ES-I3 (cell line): ENCODE results near the gene DLG1.
"Not testable (repeated sequence)": the region's sequence is repeated elsewhere in the genome, so short reads cannot be mapped to it uniquely, and the experiment has no call there.

Experiments used
- H3K36me3 ChIP-seq: 2 replicates; pipeline ENCODE4 v1.6.1; 2013; ENCODE audit warnings: mild to moderate bottlenecking, low read length, control low read depth, moderate library complexity; ENCODE audit not compliant: insufficient read depth
- H3K4me1 ChIP-seq: 2 replicates; pipeline ENCODE4 v1.6.1; 2013; ENCODE audit warnings: mild to moderate bottlenecking, control low read depth, low read length; ENCODE audit not compliant: insufficient read depth
- H3K9ac ChIP-seq: 2 replicates; pipeline ENCODE4 v1.6.1; 2013; ENCODE audit warnings: low read depth, mild to moderate bottlenecking, low read length, moderate library complexity
- H3K9me3 ChIP-seq: 2 replicates; pipeline ENCODE4 v1.6.1; 2013; ENCODE audit warnings: mild to moderate bottlenecking, low read length, moderate library complexity; ENCODE audit not compliant: control insufficient read depth, insufficient read depth

The DLG1 gene

DNA sequence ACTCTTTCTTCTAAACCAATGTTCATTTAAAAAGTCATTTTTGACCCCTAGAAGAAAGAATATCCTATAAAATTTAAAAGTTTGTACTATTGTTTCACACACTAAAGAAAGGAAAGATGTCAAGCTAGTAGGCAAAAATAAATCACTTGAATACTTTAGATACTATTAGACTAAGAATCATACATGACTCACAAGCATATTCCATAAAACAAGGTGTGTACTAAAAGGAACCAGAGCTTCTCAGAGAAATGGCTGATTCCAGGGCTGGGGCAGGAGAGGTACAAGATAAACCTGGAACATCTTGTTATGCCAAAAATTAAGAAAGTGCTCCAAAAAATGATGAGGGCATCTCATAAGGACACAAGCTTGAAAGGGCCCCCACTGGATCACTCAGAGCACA is 8.7 kb downstream of the DLG1 start:
- peaks cover 12% of the 10 kb centered on the region for H3K36me3 ChIP-seq
- H3K9me3 ChIP-seq, result no peaks in the 10 kb centered on the region
- H3K4me1 ChIP-seq, result no peaks in the 10 kb centered on the region
- H3K9ac ChIP-seq, result no peak overlapping the region

DNA sequence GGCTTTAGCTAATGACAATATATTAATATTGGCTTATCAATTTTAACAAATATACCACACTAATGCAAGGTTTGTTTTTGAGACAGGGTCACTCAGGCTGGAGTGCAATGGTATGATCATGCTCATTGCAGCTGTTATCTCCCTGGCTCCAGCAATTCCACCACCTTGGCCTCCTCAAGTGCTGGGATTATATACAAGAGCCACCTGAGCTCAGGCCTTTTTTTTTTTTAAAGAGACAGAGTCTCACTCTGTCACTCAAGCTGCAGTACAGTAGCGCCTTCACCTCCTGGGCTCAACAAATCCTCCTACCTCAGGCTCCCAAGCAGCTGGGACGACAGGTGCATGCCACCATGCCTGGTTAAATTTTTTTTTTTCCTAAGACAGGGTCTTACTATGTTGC is 11.7 kb downstream of the DLG1 start:
- Histone ChIP-seq H3K36me3 (peaks cover 14% of the 10 kb centered on the region), H3K4me1 (no peaks in the 10 kb centered on the region), H3K9me3 (no peaks in the 10 kb centered on the region), H3K9ac (no peak overlapping the region)

DNA sequence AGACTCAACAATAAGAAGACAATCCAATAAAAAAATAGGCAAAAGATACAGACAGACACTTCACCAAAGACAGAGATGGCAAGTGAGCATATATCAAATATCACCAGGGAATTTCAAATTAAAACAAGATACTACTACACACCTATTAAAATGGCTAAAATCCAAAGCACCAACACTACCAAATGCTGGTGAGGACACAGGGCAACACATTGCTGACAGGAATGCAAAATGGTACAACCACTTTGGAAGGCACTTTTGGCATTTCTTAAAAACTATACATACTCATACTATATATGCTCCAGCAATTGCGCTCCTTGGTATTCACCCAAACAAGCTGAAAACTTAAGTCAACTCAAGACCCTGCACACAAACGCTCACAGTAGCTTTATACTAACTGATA is 12.9 kb downstream of the DLG1 start:
- peaks cover 14% of the 10 kb centered on the region for H3K36me3 ChIP-seq
- no peaks in the 10 kb centered on the region for H3K4me1 ChIP-seq
- no peak overlapping the region for H3K9ac ChIP-seq
- H3K9me3 ChIP-seq, result no peaks in the 10 kb centered on the region

DNA sequence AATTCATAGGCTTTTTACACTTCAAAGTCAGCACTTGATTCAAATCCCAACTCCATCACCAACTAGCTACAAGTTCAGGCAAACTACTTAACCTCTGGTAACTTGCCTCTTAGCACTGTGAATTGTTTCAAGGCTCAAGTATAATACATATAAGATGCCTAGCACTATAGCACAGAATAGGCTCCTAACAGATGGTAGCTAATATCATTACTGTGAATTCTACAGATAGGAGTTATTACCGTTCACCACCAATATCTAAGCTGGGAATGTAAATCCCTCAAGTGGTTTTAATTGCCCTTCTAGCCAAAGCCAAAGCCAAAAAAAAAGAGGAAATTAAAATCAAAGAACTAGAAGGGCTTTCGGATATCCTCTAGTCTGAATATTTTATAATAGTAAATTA is 15.4 kb downstream of the DLG1 start:
- no peak overlapping the region for H3K9ac ChIP-seq
- peaks cover 11% of the 10 kb centered on the region for H3K36me3 ChIP-seq
- no peaks in the 10 kb centered on the region for H3K4me1 ChIP-seq
- H3K9me3 ChIP-seq, result no peaks in the 10 kb centered on the region

DNA sequence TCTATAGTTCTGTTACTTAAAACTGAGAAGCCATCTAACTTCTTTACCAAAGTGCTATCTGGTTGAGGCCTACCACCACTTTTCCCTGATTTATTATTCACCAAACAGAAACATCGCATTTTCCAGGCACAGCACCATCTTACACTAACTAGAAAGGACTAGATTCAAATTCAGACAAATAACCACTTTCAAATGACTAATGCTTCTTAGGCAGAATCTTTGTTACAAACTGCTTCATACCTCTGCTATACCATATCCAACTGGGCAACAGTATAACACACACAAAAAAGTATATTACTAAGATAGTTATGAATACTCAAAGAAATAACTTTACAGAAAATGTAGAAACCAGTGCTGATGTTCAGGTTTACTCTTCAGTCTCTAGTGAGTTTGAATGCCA is 16.6 kb downstream of the DLG1 start:
- H3K4me1 ChIP-seq, result no peaks in the 10 kb centered on the region
- H3K36me3 ChIP-seq, result peaks cover 10% of the 10 kb centered on the region
- H3K9me3 ChIP-seq, result no peaks in the 10 kb centered on the region
- no peak overlapping the region for H3K9ac ChIP-seq

DNA sequence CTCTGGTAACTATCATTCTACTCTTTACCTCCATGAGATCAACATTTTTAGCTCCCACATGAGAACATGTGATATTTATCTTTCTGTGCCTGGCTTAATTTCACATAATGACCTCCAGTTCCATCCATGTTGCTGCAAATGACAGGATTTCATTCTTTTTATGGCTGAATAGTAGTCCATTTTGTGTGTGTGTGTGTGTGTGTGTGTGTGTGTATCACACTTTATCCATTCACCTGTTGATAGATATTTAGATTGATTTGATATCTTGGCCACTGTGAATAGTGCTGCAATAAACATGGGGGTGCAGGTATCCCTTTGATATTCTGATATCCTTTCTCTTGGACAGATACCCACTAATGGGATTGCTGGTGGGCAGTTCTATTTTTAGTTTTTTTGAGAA is 18.3 kb downstream of the DLG1 start:
- Histone ChIP-seq H3K4me1 (no peaks in the 10 kb centered on the region), H3K36me3 (peaks cover 2% of the 10 kb centered on the region; the same call in 1 of the 2 replicates), H3K9ac (no peak overlapping the region), H3K9me3 (no peaks in the 10 kb centered on the region)

DNA sequence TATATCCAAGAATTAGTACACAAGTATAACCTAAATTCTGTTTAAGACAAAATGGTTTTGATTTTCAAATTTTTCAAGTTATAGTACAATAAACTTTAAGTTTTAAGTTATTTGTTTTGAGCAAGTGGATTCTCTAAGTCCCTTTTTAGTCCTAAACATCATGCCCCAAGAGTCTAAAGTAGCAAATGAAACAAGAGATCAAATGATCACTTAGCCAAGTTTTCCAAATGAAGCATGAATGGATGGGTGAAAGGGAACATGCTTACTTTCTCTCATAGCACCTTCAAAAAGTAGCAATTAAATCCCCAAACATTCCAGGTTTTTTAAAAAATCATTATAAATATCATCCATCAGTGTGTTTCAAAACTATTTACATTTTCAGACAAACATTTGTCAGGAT is 19.5 kb downstream of the DLG1 start:
- Histone ChIP-seq H3K9ac (no peak overlapping the region), H3K9me3 (no peaks in the 10 kb centered on the region), H3K36me3 (peaks cover 2% of the 10 kb centered on the region), H3K4me1 (no peaks in the 10 kb centered on the region)

DNA sequence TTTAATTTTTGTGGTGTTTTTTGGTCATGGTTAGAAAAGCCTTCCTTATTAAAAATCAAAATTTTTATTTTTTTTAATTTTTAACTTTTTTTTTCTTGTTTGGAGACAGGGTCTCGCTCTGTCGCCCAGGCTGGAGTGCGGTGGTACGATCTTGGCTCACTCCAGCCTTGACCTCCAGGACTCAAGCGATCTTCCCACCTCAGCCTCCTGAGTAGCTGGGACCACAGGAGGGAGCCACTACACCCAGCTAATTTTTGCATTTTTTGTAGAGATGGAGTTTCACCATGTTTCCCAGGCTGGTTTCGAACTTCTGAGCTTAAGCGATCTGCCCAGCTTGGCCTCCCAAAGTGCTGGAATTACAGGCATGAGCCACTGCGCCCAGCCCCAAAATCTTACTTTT is 21.6 kb downstream of the DLG1 start:
- H3K4me1 ChIP-seq, H3K9ac ChIP-seq, H3K36me3 ChIP-seq, H3K9me3 ChIP-seq: not testable (repeated sequence)

DNA sequence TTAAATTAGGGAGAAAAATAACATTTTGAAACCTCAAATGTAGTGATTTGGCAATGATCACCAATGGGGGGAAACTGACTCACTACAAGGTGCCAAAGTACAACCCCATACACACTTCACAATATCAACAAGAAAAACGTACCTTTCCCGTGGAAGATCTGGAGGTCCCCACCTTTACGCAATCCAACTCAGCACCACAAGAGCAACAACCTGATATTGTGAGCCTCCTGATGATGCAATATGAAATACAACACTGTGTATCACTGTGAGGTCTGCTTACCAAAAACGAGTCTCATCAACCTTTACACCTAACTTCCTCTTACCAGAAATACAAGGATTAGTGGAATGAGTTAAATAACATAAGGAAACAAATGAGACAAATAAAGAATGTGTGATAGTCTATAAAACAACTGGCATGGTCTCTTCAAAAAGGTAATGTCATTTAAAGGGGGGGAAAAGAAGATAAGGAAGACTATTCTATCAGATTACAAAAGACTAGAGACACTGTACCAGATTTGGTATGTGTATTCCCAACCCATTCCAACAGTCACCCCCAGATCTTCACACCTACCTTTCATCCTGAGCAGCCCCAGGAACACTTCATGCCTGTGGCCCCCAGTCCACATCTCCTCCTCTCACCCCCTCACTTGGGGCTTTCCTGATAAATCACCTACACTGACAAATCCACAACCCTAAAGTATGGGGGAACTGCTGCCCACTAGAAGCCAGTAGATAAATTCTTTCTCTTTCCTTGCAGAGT is 27.7 kb downstream of the DLG1 start:
- Histone ChIP-seq H3K9me3 (no peaks in the 10 kb centered on the region), H3K4me1 (no peaks in the 10 kb centered on the region), H3K36me3 (no peaks in the 10 kb centered on the region; the same call in 1 of the 2 replicates), H3K9ac (no peak overlapping the region)

DNA sequence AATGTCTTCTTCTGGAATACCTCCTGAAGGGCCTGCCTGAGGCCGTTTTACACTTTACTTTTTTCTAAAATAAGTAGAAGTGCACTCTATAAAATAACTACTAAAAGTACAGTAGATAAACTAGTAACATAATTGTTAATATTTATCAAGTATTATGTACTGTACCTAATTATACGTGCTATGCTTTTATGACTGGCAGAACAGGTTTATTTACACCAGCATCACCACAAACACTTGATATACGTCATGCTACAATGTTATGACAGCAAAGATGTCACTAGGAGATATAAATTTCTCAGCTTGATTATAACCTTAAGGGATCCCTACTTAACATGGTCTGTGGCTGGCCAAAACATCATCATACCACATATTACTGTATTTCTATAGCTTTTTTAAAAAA is 29.4 kb downstream of the DLG1 start:
- Histone ChIP-seq H3K4me1 (no peaks in the 10 kb centered on the region), H3K9ac (no peak overlapping the region), H3K36me3 (no peaks in the 10 kb centered on the region), H3K9me3 (no peaks in the 10 kb centered on the region)

DNA sequence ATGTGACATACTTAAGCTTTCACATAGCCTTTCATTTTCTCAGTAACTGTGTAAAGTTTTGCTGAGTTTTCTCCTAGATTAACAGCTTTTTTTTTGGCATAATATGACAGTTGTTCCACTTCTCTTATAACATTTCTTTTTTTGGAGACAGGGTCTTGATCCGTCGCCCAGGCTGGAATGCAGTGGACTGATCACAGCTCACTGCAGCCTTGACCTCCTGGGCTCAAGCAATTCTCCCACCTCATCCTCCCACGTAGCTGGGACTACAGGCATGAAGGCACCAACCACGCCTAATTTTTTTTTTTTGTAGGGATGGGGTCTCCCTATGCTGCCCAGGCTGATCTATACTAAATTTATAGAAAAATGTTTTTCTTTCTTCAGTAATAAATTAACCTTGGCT is 30.1 kb downstream of the DLG1 start:
- Histone ChIP-seq H3K9ac (no peak overlapping the region), H3K9me3 (no peaks in the 10 kb centered on the region), H3K36me3 (no peaks in the 10 kb centered on the region), H3K4me1 (no peaks in the 10 kb centered on the region)

DNA sequence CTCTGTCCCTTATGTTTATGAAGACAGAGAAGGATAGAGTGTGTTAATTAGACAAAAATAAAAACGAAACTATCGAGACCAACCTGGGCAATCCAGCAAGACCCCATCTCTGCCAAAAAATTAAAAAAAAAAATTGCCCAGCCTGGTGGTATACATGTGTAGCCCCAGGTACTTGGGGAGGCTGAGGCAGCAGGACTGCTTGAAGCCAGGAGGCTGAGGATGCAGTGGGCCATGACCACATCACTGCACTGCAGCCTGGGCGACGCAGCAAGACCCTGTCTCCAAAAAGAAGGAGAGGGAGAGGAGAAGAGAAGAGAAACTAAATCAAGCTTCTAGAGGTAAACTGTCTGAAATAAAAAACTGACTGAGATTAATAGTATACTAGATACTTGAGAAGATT is 32.1 kb downstream of the DLG1 start:
- no peak overlapping the region for H3K9ac ChIP-seq
- H3K4me1 ChIP-seq, result no peaks in the 10 kb centered on the region
- no peaks in the 10 kb centered on the region for H3K9me3 ChIP-seq
- H3K36me3 ChIP-seq, result no peaks in the 10 kb centered on the region

DNA sequence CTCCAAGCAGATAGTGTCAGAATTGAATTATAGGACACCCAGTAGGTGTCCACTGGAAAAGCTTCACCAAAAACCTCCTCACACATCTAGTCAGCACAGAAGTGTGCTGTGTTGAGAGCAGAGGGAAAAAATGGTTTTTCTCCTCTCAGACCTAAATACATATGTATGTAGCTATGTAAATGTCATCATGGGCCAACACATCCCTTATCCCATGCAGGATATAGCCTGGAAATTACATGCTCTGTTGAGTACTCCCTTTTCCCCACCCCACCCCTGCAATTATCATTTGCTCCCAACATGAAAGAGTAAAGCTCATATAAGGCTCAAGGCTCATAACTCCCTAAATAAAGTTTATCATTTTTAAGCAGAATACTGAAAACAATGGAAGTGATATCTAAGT is 35.7 kb downstream of the DLG1 start:
- Histone ChIP-seq H3K9me3 (no peaks in the 10 kb centered on the region), H3K9ac (no peak overlapping the region), H3K36me3 (no peaks in the 10 kb centered on the region), H3K4me1 (peaks cover 4% of the 10 kb centered on the region)

DNA sequence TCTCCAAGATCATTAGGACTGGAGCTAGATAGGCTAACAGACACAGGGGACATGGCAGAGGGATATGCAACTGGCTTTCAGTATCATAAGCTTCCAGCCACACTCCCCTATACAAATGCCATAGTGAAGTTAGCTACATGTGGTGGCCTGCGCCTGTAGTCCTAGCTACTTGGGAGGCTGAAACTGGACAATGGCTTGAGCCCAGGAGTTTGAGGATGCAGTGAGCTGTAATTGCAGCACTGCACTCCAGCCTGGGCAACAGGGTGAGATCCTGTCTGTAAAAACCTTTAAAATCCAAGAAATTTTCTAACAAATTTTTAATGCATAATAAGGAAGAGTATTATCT is 37.3 kb downstream of the DLG1 start:
- Histone ChIP-seq H3K36me3 (no peaks in the 10 kb centered on the region), H3K9me3 (no peaks in the 10 kb centered on the region), H3K9ac (no peak overlapping the region), H3K4me1 (peaks cover 4% of the 10 kb centered on the region)

DNA sequence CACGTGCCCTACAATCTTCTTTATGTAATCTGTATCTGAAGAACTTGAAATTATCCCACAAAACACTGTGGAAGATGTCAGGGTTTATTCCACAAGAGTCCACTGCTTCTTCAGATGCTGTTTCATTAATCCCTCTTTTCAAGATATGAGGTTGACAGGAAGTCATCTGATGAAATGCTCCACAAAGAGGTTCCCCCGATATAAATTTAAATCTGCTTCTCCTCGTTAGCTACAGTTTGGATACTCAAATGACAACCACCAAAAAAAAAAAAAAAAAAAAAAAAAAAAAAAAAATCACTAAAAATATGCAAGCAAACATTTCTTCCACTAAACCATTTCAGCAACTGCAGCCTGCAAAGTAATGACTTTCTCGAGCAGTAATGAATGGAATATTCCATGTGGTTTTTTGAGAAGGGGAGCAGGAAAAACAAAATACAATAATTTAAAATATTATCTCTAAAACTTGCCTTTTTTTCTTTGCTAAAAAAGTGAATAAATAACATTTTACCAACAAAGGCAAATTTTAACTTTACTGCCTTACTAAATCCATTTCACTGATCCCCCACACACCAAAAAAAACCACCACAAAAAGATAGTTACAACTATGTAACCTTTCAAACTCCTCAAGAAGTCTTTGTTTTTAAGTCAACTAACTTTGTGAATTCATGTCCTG is 37.8 kb downstream of the DLG1 start:
- Histone ChIP-seq H3K4me1 (peaks cover 4% of the 10 kb centered on the region), H3K9me3 (no peaks in the 10 kb centered on the region), H3K36me3 (no peaks in the 10 kb centered on the region), H3K9ac (no peak overlapping the region)
